K562 (cell line): Measurements from ENCODE around the gene C18orf63. TPM values are rescaled to one million over a fixed set of nuclear protein-coding genes. Genes with fewer than 3 reads are reported as not detected.

Experiments
- ASH1L ChIP-seq: fragments of 450-650 bp; IDR thresholded peaks from 2 replicates; pipeline ENCODE4 v1.6.1; 2018; ENCODE audit warnings: borderline replicate concordance, mild to moderate bottlenecking, low read depth; ENCODE audit not compliant: partially characterized antibody
- ATF7 ChIP-seq: fragments of 450-650 bp; IDR thresholded peaks from 2 replicates; pipeline ENCODE4 v1.7.1; 2014; ENCODE audit warnings: mild to moderate bottlenecking, moderate library complexity
- FOXJ2 ChIP-seq: fragments of 200-800 bp; sonication (Bioruptor generic); IDR thresholded peaks from 2 replicates; pipeline ENCODE4 v1.6.1; 2016; ENCODE audit warnings: missing genetic modification characterization, missing compliant biosample characterization
- IRF2 ChIP-seq: sonication (generic); formaldehyde crosslinking; IDR thresholded peaks from 2 replicates; pipeline ENCODE4 v1.8.1; 2022; ENCODE audit warnings: mild to moderate bottlenecking, missing genetic modification reagents
- RBM14 ChIP-seq: fragments of 200-400 bp; formaldehyde crosslinking; IDR thresholded peaks from 2 replicates; pipeline ENCODE4 v1.6.1; 2018; ENCODE audit warnings: low read depth, mild to moderate bottlenecking, low read length, moderate library complexity, borderline replicate concordance; ENCODE audit not compliant: insufficient read depth
- SETDB1 ChIP-seq: IDR thresholded peaks from one replicate; pipeline ENCODE4 v1.6.1; 2012; ENCODE audit warnings: low read length, control low read depth, inconsistent platforms
- THRAP3 ChIP-seq: fragments of 450-650 bp; IDR thresholded peaks from 2 replicates; pipeline ENCODE4 v1.6.1; 2016; ENCODE audit warnings: mild to moderate bottlenecking, inconsistent platforms, borderline replicate concordance
- ZNF318 ChIP-seq, 2 experiments: fragments of 450-650 bp; IDR thresholded peaks; 2 replicates each; pipeline ENCODE4 v1.6.1; 2016; ENCODE audit warnings: mild to moderate bottlenecking in 2 of 2, borderline replicate concordance in 1 of 2, low read depth in 1 of 2, moderate library complexity in 1 of 2
- polyA plus RNA-seq, 8 experiments: library from polyadenylated mRNA; depleted of rRNA in 4 of 8; stranded (reverse) in 5 of 8; unstranded in 3 of 8; fragments of >200 nt; fragmentation: Nextera tagmentation in 2 of 8; fragmentation: Illumina TruSeq in 1 of 8; extraction: Ambion mirVana in 2 of 8; extraction: Trizol in 1 of 8; gene quantifications; 2 replicates each; pipeline versions ENCODE4 v1.2.1 to v1.2.3, GENCODE V29; 2011 to 2014; ENCODE audit warnings: inconsistent platforms in 1 of 8, missing spikeins in 1 of 8
- total RNA-seq, 7 experiments: library from RNA; depleted of rRNA in 6 of 7; stranded (reverse); fragments of >200 nt in 6 of 7; fragmentation: Illumina TruSeq in 2 of 7; extraction: Trizol in 2 of 7; gene quantifications; 2 replicates each; pipeline versions ENCODE4 v1.2.1 to v1.2.3, GENCODE V29; 2011 to 2021; ENCODE audit warnings: low replicate concordance in 1 of 7
- TF ChIP-seq, protein P1 (sequence below): fragments of 150-350 bp; IDR thresholded peaks from 2 replicates; pipeline ENCODE4 v1.6.1; 2014; ENCODE audit warnings: low read depth, mild to moderate bottlenecking, low read length, borderline replicate concordance
- TF ChIP-seq, protein P2 (sequence below), 3 experiments: fragments of 200-800 bp in 1 of 3; fragments of 250-450 bp in 1 of 3; fragments of 450-650 bp in 1 of 3; sonication (Bioruptor Pico) in 1 of 3; sonication (Bioruptor generic) in 1 of 3; formaldehyde crosslinking in 1 of 3; IDR thresholded peaks; 2 replicates each; pipeline versions ENCODE4 v1.6.1 to v1.8.0; 2016 to 2022; ENCODE audit warnings: mild to moderate bottlenecking in 2 of 3, missing genetic modification characterization in 2 of 3, missing compliant biosample characterization in 1 of 3, moderate library complexity in 1 of 3

Gene C18orf63
- total and polyA plus RNA-seq, 9 of the 15 experiments (the other 6 are each of a cell fraction or from before 2014, with no cell fraction given): not detected

DNA sequence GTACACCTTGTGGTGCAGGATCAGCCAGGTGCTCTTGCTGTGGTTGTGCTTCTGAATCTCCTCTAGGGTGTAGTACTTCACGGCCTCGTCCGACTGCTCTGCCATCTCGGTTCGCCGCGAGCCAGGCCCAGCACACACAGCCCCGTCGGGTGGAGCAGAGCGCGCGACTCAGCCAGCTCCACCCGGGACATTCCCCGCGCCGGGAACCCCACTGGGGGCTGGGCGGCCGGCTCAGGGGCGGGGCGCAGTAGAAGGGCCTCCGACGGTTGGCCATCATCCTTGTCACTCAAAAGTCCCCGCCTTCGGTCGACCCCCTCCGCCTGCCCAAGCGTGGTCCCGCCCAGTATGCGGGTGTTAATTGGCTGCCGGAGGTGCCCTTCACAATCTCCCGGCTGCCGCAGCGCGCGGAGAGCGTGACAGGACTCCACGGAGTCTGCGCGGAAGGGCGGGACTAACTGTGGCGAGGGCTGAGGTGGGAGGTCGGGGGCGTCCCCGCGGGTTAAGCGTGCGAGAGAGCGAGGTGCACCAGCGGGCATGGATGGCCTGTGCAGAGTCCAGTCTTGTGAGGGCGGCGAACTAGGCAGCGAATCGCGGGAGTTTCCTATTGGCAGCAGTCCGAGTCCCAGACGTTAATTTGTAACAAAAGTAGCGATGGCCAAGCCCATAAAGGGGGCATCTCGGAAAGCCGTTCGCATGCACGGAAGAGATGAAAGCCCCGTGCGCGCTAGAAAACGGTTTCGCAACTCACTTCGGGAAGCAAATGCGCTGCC, 23.7 kb upstream of the C18orf63 start, which contains the start of gene CYB5A (continued):
- TF ChIP-seq ZNF318 (IDR thresholded peaks at IDR 0.05; ENCODE audit: borderline replicate concordance in 1 of 2, low read depth in 1 of 2) (no peak), IRF2 (no peak), FOXJ2 (tag) (no peak), ATF7 (0 out of 2 replicates have a peak, but pooled peaks have one; percentile 16), ASH1L (peak; percentile 36), THRAP3 (no peak), SETDB1 (no peak), RBM14 (no peak)
- TF ChIP-seq, protein P1, sequence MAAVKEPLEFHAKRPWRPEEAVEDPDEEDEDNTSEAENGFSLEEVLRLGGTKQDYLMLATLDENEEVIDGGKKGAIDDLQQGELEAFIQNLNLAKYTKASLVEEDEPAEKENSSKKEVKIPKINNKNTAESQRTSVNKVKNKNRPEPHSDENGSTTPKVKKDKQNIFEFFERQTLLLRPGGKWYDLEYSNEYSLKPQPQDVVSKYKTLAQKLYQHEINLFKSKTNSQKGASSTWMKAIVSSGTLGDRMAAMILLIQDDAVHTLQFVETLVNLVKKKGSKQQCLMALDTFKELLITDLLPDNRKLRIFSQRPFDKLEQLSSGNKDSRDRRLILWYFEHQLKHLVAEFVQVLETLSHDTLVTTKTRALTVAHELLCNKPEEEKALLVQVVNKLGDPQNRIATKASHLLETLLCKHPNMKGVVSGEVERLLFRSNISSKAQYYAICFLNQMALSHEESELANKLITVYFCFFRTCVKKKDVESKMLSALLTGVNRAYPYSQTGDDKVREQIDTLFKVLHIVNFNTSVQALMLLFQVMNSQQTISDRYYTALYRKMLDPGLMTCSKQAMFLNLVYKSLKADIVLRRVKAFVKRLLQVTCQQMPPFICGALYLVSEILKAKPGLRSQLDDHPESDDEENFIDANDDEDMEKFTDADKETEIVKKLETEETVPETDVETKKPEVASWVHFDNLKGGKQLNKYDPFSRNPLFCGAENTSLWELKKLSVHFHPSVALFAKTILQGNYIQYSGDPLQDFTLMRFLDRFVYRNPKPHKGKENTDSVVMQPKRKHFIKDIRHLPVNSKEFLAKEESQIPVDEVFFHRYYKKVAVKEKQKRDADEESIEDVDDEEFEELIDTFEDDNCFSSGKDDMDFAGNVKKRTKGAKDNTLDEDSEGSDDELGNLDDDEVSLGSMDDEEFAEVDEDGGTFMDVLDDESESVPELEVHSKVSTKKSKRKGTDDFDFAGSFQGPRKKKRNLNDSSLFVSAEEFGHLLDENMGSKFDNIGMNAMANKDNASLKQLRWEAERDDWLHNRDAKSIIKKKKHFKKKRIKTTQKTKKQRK: peak; percentile 74; the same call in 1 of the 2 replicates
- TF ChIP-seq, protein P2, sequence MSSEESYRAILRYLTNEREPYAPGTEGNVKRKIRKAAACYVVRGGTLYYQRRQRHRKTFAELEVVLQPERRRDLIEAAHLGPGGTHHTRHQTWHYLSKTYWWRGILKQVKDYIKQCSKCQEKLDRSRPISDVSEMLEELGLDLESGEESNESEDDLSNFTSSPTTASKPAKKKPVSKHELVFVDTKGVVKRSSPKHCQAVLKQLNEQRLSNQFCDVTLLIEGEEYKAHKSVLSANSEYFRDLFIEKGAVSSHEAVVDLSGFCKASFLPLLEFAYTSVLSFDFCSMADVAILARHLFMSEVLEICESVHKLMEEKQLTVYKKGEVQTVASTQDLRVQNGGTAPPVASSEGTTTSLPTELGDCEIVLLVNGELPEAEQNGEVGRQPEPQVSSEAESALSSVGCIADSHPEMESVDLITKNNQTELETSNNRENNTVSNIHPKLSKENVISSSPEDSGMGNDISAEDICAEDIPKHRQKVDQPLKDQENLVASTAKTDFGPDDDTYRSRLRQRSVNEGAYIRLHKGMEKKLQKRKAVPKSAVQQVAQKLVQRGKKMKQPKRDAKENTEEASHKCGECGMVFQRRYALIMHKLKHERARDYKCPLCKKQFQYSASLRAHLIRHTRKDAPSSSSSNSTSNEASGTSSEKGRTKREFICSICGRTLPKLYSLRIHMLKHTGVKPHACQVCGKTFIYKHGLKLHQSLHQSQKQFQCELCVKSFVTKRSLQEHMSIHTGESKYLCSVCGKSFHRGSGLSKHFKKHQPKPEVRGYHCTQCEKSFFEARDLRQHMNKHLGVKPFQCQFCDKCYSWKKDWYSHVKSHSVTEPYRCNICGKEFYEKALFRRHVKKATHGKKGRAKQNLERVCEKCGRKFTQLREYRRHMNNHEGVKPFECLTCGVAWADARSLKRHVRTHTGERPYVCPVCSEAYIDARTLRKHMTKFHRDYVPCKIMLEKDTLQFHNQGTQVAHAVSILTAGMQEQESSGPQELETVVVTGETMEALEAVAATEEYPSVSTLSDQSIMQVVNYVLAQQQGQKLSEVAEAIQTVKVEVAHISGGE (CRISPR knock-in tag; IDR thresholded peaks at IDR 0.05): no peak
